Smooth muscle cell of trachea (primary cell): ENCODE measurements around the gene SOX1. TPM values are rescaled to one million over a fixed set of nuclear protein-coding genes. Genes with fewer than 3 reads are reported as not detected.

Experiments used
- total RNA-seq: library from RNA; depleted of rRNA; stranded (reverse); fragments of >200 nt; gene quantifications from 2 replicates; pipeline ENCODE4 v1.2.1, GENCODE V29; 2014

Gene SOX1
- total RNA-seq, result not detected in 2 replicates

DNA sequence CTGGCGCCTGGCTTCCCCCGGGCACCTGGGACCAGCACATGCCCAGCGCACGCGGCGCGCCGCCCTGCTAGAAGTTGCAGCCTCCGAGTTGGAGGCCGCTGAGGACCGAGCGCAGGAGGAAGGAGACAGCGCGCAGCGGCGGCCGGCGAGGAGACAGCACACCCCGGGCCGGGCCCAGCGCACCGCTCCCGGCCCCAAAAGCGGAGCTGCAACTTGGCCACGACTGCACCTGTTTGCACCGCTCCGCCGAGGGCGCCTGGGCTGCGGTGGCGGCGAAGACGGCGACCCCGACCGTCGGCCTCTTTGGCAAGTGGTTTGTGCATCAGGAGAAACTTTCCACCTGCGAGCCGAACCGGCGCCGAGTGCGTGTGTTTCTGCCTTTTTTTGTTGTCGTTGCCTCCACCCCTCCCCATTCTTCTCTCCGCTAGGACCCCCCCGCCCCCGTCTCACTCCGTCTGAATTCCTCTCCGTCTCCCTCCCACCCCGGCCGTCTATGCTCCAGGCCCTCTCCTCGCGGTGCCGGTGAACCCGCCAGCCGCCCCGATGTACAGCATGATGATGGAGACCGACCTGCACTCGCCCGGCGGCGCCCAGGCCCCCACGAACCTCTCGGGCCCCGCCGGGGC lies at the start of gene SOX1:
Gene SOX1 (plus strand): TSS at position 34 of the 626 bp plus-strand sequence. CDS start 510 bp downstream, at position 544.

